Lower leg skin (tissue), 4 donors: ENCODE results near the gene RMND1. TPM values are rescaled to one million over a fixed set of nuclear protein-coding genes. Genes with fewer than 3 reads are reported as not detected.

ENCODE experiments used
- DNase-seq, 2 donors: peaks; one replicate each; pipeline ENCODE4 v3.0.0-alpha.2; 2019; ENCODE audit warnings: low spot score in 2 of 2
- H3K4me3 ChIP-seq: fragments of 200-600 bp; sonication (generic); 2 replicates; pipeline ENCODE4 v1.5.1; 2017; ENCODE audit warnings: mild to moderate bottlenecking, low read depth; ENCODE audit not compliant: poor library complexity, severe bottlenecking
- POLR2A ChIP-seq, 2 donors: fragments of 450-650 bp; IDR thresholded peaks; one replicate each; pipeline ENCODE4 v1.6.1; 2016 to 2017; ENCODE audit warnings: antibody characterized with exemption in 2 of 2, mild to moderate bottlenecking in 1 of 2, moderate library complexity in 1 of 2
- WGBS, 2 donors: methylation state at CpG; one replicate each; pipeline ENCODE4 v1.1.5; 2018; 5-methylcytosine and 5-hydroxymethylcytosine counted together
- intact Hi-C: fragments of 100-400 bp; cut with DNase I; formaldehyde crosslinking; loops from one replicate; pipeline ENCODE4 v1.15.0; 2023; ENCODE audit warnings: low total_unique reads
- total RNA-seq, 4 donors: library from RNA; depleted of rRNA; stranded (reverse); fragments of >200 nt; gene quantifications; one replicate each; pipeline ENCODE4 v1.1.0, GENCODE V29; 2016
- TF ChIP-seq, protein P1 (sequence below), 3 donors: fragments of 450-650 bp; IDR thresholded peaks; one replicate each; pipeline ENCODE4 v1.5.1; 2016; ENCODE audit warnings: antibody characterized with exemption in 3 of 3, mild to moderate bottlenecking in 3 of 3, moderate library complexity in 2 of 3

The RMND1 gene, protein sequence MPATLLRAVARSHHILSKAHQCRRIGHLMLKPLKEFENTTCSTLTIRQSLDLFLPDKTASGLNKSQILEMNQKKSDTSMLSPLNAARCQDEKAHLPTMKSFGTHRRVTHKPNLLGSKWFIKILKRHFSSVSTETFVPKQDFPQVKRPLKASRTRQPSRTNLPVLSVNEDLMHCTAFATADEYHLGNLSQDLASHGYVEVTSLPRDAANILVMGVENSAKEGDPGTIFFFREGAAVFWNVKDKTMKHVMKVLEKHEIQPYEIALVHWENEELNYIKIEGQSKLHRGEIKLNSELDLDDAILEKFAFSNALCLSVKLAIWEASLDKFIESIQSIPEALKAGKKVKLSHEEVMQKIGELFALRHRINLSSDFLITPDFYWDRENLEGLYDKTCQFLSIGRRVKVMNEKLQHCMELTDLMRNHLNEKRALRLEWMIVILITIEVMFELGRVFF
- 10 to 100 TPM; 11.7 to 21.7 (median 16.6) TPM for total RNA-seq

DNA sequence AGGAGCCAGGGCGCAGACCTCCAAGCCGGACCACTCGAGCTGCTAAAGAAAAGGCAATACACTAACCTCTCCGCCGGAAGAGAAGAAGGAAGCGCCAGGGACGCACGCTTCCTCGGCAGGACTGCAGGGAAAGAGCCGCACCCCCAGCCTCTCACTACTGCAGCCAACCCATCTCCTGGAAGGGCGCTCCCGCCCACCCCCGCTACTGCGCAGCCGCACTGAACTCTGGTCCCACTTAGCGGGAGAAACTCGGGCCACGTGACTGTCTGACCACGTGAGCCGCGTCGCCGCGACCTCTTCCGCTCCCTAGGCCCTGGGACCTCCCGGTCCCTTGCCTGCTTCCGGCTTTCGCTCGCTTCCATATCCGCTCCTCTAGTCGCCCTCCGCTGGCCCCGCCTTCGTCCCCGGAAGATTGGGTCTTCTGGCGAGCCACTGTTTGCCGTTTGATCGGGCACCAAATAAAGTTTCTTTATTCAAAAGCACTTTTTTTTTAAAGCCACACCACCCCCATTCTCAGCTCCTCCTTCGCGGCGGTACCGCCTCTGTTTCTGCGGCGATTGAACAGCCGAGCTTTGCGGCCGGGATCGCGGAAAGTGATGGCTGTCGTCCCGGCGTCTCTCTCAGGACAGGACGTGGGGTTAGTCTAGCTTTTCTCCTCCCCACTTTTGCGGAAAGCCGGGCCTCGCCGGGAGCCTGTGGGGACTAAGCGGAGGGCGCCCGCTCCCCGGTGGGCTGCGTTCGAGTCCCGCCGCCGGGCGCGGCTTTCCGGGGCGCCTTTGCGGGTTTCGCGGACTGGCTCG, at the start of gene RMND1:
TSS of gene RMND1 (minus strand) at position 177 of the 800 bp plus-strand sequence. CDS start 6,315 bp downstream, outside the sequence.
- intact Hi-C loops = no loop called here
- 0% methylated on average over 62 to 67 of the region's 74 CpGs for WGBS, 2 donors
- peak within 1 kb of the TSS; percentile 80 for H3K4me3 ChIP-seq

DNA sequence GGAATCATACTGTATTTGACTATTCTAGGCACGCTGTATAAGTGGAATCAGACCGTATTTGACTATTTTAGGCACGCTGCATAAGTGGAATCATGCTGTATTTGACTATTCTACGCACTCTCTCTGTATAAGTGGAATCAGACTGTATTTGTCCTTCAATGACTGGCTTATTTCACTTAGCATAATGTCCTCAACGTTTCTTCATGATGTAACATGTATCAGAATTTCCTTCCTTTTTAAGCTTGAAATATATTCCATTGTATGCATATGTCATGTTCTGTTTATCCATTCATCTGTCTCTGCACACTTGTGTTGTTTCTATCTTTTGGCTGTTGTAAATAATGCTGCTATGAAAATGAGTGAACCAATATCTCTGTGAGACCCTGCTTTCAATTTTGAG, 47.6 kb upstream of the RMND1 start:
- TF ChIP-seq, protein P1, sequence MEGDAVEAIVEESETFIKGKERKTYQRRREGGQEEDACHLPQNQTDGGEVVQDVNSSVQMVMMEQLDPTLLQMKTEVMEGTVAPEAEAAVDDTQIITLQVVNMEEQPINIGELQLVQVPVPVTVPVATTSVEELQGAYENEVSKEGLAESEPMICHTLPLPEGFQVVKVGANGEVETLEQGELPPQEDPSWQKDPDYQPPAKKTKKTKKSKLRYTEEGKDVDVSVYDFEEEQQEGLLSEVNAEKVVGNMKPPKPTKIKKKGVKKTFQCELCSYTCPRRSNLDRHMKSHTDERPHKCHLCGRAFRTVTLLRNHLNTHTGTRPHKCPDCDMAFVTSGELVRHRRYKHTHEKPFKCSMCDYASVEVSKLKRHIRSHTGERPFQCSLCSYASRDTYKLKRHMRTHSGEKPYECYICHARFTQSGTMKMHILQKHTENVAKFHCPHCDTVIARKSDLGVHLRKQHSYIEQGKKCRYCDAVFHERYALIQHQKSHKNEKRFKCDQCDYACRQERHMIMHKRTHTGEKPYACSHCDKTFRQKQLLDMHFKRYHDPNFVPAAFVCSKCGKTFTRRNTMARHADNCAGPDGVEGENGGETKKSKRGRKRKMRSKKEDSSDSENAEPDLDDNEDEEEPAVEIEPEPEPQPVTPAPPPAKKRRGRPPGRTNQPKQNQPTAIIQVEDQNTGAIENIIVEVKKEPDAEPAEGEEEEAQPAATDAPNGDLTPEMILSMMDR (IDR thresholded peaks at IDR 0.05) = no peak
- TF ChIP-seq POLR2A (IDR thresholded peaks at IDR 0.05) = no peak
- DNase-seq = no peak
- WGBS, 2 donors = 61 to 71% methylated on average over 5 of the region's 5 CpGs
- no peak overlapping the region for H3K4me3 ChIP-seq
- intact Hi-C loops = no loop called here

More for the DNA sequence above, at the start of gene RMND1:
- peak; percentile 100 for DNase-seq
- TF ChIP-seq POLR2A (IDR thresholded peaks at IDR 0.05) = no peak
- TF ChIP-seq, protein P1 (IDR thresholded peaks at IDR 0.05) = peak in 1 of 3 donors; percentile 11

DNA sequence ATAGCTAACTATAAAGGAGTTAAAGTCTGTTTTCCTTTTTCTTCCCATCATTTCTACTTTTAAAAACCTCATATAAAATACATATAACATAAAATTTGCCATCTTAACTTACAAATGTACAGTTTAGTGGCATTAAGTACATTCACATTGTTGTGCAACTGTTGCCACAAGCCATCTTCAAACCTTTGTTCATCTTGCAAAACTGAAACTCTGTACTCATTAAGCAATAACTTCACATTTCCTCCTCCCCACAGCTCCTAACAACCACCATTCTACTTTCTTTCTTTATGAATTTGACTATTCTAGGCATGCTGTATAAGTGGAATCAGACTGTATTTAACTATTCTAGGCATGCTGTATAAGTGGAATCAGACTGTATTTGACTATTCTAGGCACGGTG, 46.4 kb upstream of the RMND1 start:
- no peak for DNase-seq
- intact Hi-C loops = no loop called here
- WGBS, 2 donors = 91% methylated on average over 1 of the region's 1 CpG

DNA sequence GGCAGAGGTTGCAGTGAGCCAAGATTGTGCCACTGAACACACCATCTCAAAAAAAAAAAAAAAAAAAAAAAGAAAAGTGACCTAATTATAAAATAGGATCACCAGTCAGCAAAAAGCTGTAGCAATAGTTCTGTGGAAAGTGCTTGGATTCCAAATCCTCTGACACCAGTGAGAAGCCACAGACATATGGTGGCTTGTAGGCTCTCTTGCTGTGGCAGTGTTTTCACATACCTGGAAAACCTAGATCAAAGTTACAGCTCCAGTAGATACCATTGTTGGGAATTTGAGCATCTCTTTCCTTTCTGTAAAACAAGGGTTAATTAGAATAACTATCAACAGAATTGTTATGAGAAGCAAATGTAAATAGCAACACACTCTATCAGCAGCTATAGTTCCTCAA, 46.0 kb upstream of the RMND1 start:
- DNase-seq = no peak
- intact Hi-C loops = no loop called here
- no peak overlapping the region for H3K4me3 ChIP-seq
- TF ChIP-seq, protein P1 (IDR thresholded peaks at IDR 0.05) = no peak
- no peak for TF ChIP-seq POLR2A (IDR thresholded peaks at IDR 0.05)

More for the DNA sequence above, 46.4 kb upstream of the RMND1 start:
- H3K4me3 ChIP-seq = no peak overlapping the region
- TF ChIP-seq, protein P1 (IDR thresholded peaks at IDR 0.05) = no peak
- TF ChIP-seq POLR2A (IDR thresholded peaks at IDR 0.05) = no peak

DNA sequence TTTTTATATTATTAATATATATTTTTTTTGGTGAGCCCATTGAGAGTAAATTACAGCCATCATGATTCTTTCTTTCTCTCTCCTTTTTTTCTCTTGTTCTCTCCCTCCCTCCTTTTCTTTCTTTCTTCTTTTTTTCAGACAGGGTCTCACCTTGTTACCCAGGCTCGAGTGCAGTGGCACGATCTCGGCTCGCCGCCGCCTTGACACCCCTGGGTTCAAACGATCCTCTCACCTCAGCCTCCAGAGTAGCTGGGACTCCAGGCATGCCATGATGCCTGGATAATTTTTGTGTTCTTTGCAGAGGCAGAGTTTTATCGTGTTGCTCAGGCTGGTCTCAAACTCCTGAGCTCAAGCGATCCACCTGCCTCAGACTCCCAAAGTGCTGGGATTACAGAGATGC, 43.5 kb upstream of the RMND1 start:
- 89 to 92% methylated on average over 9 of the region's 9 CpGs for WGBS, 2 donors
- intact Hi-C loops = no loop called here
- H3K4me3 ChIP-seq = no peak overlapping the region
- no peak for DNase-seq
- no peak for TF ChIP-seq POLR2A (IDR thresholded peaks at IDR 0.05)
- TF ChIP-seq, protein P1 (IDR thresholded peaks at IDR 0.05) = no peak
